H54 (cell line): ENCODE data around the gene TPRG1.
"Not testable (repeated sequence)": the region's sequence is repeated elsewhere in the genome, so short reads cannot be mapped to it uniquely, and the experiment has no call there.

Experiments used
- DNase-seq: peaks from one replicate; pipeline ENCODE4 v3.0.0; 2011; ENCODE audit warnings: low spot score, mixed read lengths; ENCODE audit not compliant: insufficient read length
- FAIRE-seq: peaks from 3 replicates; lab custom pipeline; 2011; peaks lifted over from hg19 to GRCh38; lab: Jason Lieb, UNC
- POLR2A ChIP-seq: IDR thresholded peaks from 2 replicates; pipeline ENCODE4 v1.6.1; 2011; ENCODE audit warnings: low read depth, mild to moderate bottlenecking, low read length

TPRG1 gene

GRCh38 chr3:189311521-189311920 is 139.8 kb downstream of the TPRG1 start:
- TF ChIP-seq POLR2A = no peak
- DNase-seq = no peak

DNA sequence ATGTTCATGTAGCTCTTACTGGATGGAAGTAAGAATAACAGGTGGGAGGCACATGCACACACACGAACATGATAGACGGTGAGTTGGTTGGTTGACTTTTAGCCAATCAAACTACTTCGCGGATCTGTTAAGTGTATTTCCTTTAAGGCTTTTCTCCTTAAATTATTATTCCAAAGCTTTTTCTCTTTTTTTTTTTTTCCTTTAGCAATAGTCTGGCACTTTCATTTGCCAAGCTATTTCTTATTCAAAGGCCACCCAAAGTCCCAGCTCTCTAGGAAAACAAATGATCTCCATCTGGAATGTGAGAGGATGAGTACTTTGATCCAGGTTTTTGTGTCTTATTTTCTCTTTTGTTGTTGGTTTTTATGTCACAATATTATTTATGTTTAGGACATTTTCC is 141.1 kb downstream of the TPRG1 start:
- TF ChIP-seq POLR2A = no peak
- DNase-seq = no peak
- FAIRE-seq = peak; percentile 11

More at GRCh38 chr3:189311521-189311920, 139.8 kb downstream of the TPRG1 start:
- peak; percentile 79 for FAIRE-seq

- no peak for DNase-seq
- FAIRE-seq = peak; percentile 66
- TF ChIP-seq POLR2A = no peak
Observed at GRCh38 chr3:189316296-189317019, 144.7 kb downstream of the TPRG1 start.

DNA sequence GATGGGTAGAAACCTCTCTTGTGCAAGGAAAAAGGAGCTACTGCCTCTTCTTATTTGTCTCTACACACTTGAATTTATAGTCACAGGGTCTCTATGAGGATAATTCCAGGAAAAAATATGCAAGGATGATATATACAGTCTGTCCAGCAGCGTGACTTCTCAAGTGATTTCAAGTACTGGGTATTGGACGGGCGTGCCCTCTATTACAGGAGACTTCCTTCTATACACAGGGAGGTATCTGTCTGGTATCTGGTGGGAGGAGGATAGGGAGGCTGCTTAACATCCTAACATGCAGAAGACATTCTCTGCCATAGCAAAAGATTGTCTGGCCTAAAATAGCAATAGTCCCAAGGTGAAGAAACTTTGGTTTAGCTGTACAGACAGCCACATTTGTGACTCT is 146.1 kb downstream of the TPRG1 start:
- no peak for FAIRE-seq
- TF ChIP-seq POLR2A = no peak
- DNase-seq = no peak

DNA sequence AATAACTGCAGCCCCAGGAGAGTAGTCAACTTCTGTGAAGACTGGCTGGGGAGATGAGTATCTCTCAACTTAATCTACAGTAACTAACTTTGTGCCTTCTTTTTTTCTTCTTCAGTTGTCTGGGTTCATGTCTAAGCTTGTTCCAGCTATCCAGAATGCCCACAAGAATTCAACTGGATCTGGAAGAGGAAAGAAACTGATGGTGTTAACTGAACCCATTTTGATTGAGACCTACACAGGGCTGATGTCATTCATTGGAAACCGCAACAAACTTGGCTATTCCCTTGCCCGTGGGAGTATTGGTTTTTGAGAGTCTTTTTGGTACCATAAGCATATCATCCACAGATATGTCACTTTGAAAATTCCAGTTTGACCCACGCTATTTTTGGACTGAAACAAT is 148.7 kb downstream of the TPRG1 start:
- FAIRE-seq (peak; percentile 65), DNase-seq (no peak)
- TF ChIP-seq POLR2A = no peak

GRCh38 chr3:189322339-189322738 is 150.6 kb downstream of the TPRG1 start:
- TF ChIP-seq POLR2A = no peak
- no peak for FAIRE-seq
- DNase-seq = no peak

DNA sequence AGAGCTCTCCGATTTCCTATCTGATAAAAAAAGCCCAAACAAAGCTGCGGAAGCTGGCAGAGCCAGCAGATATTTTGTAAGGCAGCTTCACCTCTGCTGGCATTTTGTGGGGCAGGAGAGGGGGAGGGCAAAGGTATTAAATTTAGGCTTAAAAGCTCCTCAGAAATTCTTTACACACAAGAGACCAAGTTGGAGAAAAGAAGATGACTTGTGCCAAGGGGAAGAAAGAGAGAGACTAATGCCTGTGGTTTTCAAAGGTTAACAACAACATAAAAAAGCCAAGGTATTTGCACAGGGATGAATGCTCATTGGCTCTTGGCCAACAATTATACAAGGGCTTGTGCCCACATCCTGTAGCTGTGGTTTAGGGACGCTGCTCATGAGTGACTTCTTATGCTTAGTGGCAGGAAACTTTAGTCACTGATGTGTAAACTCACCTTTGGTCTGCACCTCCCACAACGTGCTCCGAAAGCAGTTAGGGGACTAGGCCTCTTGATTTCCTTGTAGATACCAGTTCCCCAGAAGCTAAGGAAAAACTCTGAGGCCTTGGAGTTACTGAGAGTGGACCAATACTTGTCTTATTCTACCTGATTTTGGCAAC is 152.9 kb downstream of the TPRG1 start:
- peak; percentile 100 for FAIRE-seq
- DNase-seq = peak; percentile 43
- TF ChIP-seq POLR2A = no peak

GRCh38 chr3:189325454-189325853 is 153.7 kb downstream of the TPRG1 start:
- DNase-seq = no peak
- TF ChIP-seq POLR2A = no peak
- FAIRE-seq = no peak

DNA sequence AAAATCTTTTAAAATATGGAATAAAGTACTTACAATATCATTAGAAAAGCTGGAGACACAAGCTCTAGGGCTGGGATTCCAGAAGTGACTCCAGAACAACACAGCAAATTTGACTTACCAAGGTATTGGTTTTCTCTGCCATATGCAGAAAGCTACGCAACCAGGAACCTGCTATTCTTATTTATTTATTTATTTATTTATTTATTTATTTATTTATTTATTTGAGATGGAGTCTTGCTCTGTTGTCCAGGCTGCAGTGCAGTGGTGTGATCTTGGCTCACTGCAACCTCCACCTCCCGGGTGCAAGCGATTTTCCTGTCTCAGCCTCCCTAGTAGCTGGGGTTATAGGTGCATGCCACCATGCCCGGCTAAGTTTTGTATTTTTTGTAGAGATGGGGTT is 157.9 kb downstream of the TPRG1 start:
- DNase-seq, FAIRE-seq: not testable (repeated sequence)

GRCh38 chr3:189330066-189330465 is 158.3 kb downstream of the TPRG1 start:
- DNase-seq (no peak), FAIRE-seq (no peak)
- no peak for TF ChIP-seq POLR2A

DNA sequence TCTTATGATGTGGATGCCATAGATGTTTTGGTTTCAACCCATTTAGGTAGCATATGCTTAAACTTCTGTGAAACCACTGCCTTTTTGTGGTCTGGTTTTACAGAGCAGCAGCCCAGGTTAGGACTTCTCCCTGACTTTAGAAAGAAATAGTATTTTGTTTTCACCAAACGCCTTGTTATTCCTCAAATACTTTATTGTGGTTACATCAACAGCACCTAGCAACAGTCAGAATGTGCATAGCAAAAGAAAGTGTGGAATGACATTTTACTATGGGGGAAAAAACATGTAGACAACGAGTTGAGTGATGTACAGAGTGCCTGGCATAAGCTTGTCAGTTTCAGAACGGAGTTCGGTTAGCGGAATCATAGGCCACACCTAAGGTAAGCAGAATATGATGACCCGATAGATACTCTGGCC is 159.2 kb downstream of the TPRG1 start:
- FAIRE-seq (no peak), DNase-seq (no peak)
- no peak for TF ChIP-seq POLR2A

GRCh38 chr3:189334064-189334920 is 162.5 kb downstream of the TPRG1 start:
- TF ChIP-seq POLR2A = no peak
- FAIRE-seq = peak; percentile 90

GRCh38 chr3:189337673-189338091 is 165.9 kb downstream of the TPRG1 start:
- TF ChIP-seq POLR2A = no peak
- no peak for DNase-seq
- no peak for FAIRE-seq

More at GRCh38 chr3:189334064-189334920, 162.5 kb downstream of the TPRG1 start:
- DNase-seq = no peak

GRCh38 chr3:189338366-189338765 is 166.6 kb downstream of the TPRG1 start:
- no peak for TF ChIP-seq POLR2A
- DNase-seq (no peak), FAIRE-seq (no peak)
